ENCODE measurements around the gene CTNNAL1. TPM values are rescaled to one million over a fixed set of nuclear protein-coding genes. Genes with fewer than 3 reads are reported as not detected.
"Not testable (repeated sequence)": the region's sequence is repeated elsewhere in the genome, so short reads cannot be mapped to it uniquely, and the experiment has no call there.

Gene CTNNAL1
- polyA plus RNA-seq, 1 experiment: 82.7 TPM

- no peak for TF ChIP-seq CTCF (IDR thresholded peaks at IDR 0.05; ENCODE audit: low read depth, low read length)
- ChIA-PET POLR2A (no interaction called here), CTCF (interaction anchor here (1.7 kb wide), 1 partner anchor 24 kb away, joined by 9 read pairs; no protein-coding TSS in a partner anchor)
- Histone ChIP-seq H3K27me3 (ENCODE audit: control insufficient read depth, insufficient read depth, low read length) (no peaks in the 10 kb centered on the region), H3K4me3 (ENCODE audit: low read depth, low read length) (no peak overlapping the region), H3K27ac (ENCODE audit: low read depth, low read length) (no peak overlapping the region), H3K9me3 (ENCODE audit: control insufficient read depth, insufficient read depth, low read length) (no peaks in the 10 kb centered on the region)
- no peak for DNase-seq (ENCODE audit: low read depth, low spot score)
Measured at GRCh38 chr9:108978205-108978604, 35.1 kb downstream of the CTNNAL1 start.

- CTCF ChIA-PET: no interaction called here
- POLR2A ChIA-PET: no interaction called here
- no peak for DNase-seq (ENCODE audit: low read depth, low spot score)
- no peak overlapping the region for H3K27ac ChIP-seq (ENCODE audit: low read depth, low read length)
- H3K27me3 ChIP-seq (ENCODE audit: control insufficient read depth, insufficient read depth, low read length): no peaks in the 10 kb centered on the region
- H3K9me3 ChIP-seq (ENCODE audit: control insufficient read depth, insufficient read depth, low read length): no peaks in the 10 kb centered on the region
- no peak for TF ChIP-seq CTCF (IDR thresholded peaks at IDR 0.05; ENCODE audit: low read depth, low read length)
- H3K4me3 ChIP-seq (ENCODE audit: low read depth, low read length): no peak overlapping the region
Measured at GRCh38 chr9:108973895-108974294, 39.4 kb downstream of the CTNNAL1 start.

- ChIA-PET POLR2A (interaction anchor here (0.7 kb wide), 1 partner anchor 40 kb away, joined by 3 read pairs; no protein-coding TSS in a partner anchor), CTCF (interaction anchor here (0.9 kb wide), 1 partner anchor 19 kb away, joined by 3 read pairs; no protein-coding TSS in a partner anchor)
- no peaks in the 10 kb centered on the region for H3K27me3 ChIP-seq (ENCODE audit: control insufficient read depth, insufficient read depth, low read length)
- no peak overlapping the region for H3K27ac ChIP-seq (ENCODE audit: low read depth, low read length)
- H3K9me3 ChIP-seq (ENCODE audit: control insufficient read depth, insufficient read depth, low read length): no peaks in the 10 kb centered on the region
- no peak overlapping the region for H3K4me3 ChIP-seq (ENCODE audit: low read depth, low read length)
- no peak for TF ChIP-seq CTCF (IDR thresholded peaks at IDR 0.05; ENCODE audit: low read depth, low read length)
- DNase-seq (ENCODE audit: low read depth, low spot score): peak; percentile 4
Measured at GRCh38 chr9:108972626-108973209, 40.6 kb downstream of the CTNNAL1 start.

GRCh38 chr9:108972186-108972585, 41.1 kb downstream of the CTNNAL1 start:
- no peak for DNase-seq (ENCODE audit: low read depth, low spot score)
- Histone ChIP-seq H3K4me3 (ENCODE audit: low read depth, low read length) (no peak overlapping the region), H3K9me3 (ENCODE audit: control insufficient read depth, insufficient read depth, low read length) (no peaks in the 10 kb centered on the region), H3K27me3 (ENCODE audit: control insufficient read depth, insufficient read depth, low read length) (no peaks in the 10 kb centered on the region), H3K27ac (ENCODE audit: low read depth, low read length) (no peak overlapping the region)
- ChIA-PET POLR2A (interaction anchor here (0.7 kb wide), 1 partner anchor 40 kb away, joined by 3 read pairs; no protein-coding TSS in a partner anchor), CTCF (interaction anchor here (0.9 kb wide), 1 partner anchor 18 kb away, joined by 3 read pairs; no protein-coding TSS in a partner anchor)
- TF ChIP-seq CTCF (IDR thresholded peaks at IDR 0.05; ENCODE audit: low read depth, low read length): no peak

GRCh38 chr9:108971392-108971791, 41.9 kb downstream of the CTNNAL1 start:
- CTCF ChIA-PET: interaction anchor here (1.2 kb wide), 1 partner anchor 17 kb away, joined by 6 read pairs; no protein-coding TSS in a partner anchor
- H3K27me3 ChIP-seq (ENCODE audit: control insufficient read depth, insufficient read depth, low read length); H3K4me3 ChIP-seq (ENCODE audit: low read depth, low read length); DNase-seq (ENCODE audit: low read depth, low spot score); POLR2A ChIA-PET; H3K9me3 ChIP-seq (ENCODE audit: control insufficient read depth, insufficient read depth, low read length); H3K27ac ChIP-seq (ENCODE audit: low read depth, low read length): not testable (repeated sequence)

Data from AG04450 (cell line).